GM18520 (cell line): ENCODE measurements around the gene STRAP.
A peak's percentile ranks its signal among the peaks of the same experiment; 100 is the strongest.

Experiments used
- ATAC-seq: cut with Tn5 transposase; IDR thresholded peaks from one replicate; pipeline ENCODE4 v1.9.1; 2021; ENCODE audit not compliant: unreplicated experiment

The STRAP gene, protein sequence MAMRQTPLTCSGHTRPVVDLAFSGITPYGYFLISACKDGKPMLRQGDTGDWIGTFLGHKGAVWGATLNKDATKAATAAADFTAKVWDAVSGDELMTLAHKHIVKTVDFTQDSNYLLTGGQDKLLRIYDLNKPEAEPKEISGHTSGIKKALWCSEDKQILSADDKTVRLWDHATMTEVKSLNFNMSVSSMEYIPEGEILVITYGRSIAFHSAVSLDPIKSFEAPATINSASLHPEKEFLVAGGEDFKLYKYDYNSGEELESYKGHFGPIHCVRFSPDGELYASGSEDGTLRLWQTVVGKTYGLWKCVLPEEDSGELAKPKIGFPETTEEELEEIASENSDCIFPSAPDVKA

GRCh38 chr12:15882118-15882971, at the start of gene STRAP:
TSS of gene STRAP (plus strand) at chr12:15882387. CDS start at chr12:15882708, 321 bp downstream.
- ATAC-seq, result peak; percentile 96

DNA sequence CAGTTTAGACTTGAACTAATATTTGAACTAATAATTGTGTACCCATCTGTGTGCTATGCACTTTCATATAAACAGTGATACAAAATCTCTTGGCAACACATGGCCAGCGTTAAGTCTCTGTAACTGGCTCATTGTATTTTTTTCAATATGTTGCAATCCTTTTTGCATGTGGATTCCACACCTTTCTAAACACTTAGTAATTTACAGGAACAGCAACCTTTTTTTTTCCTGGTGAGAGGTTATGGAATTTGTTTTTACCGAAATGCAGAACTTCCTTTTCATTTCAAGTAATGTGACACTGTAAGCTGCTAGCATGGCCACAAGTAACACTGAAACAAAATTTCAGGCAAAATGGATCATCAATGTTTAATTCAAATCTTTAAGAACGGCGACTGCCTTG, 47.6 kb upstream of the STRAP start:
- no peak for ATAC-seq

DNA sequence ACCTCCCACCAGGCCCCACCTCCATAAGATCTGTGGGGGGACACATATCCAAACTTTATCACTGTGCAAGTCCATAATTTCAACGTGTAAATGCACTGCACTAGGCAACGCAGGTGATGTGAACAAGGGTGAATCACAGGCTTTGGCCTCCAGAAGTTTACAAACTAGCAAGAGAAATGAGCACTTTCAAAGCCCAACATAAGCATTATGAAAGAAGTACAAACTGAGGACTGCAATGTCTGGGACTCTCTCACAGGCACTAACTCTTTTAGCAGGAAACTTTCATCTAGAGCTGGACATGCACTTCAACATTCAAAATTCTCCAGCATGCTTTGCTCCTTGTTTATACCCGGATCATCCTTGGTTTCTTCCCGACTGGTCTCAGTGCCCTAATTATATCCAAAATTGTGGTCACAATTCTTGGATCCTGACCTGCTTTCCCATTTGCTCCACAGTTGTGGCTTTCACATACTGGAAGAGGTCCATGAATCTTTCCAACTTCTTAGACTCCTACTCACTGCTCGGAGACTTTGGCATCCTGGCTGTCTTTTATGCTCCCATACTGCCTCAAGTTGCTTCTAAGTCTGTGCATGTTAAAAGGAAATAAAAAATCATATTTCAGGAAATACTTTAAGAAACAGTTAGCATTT, 44.9 kb upstream of the STRAP start:
- no peak for ATAC-seq

DNA sequence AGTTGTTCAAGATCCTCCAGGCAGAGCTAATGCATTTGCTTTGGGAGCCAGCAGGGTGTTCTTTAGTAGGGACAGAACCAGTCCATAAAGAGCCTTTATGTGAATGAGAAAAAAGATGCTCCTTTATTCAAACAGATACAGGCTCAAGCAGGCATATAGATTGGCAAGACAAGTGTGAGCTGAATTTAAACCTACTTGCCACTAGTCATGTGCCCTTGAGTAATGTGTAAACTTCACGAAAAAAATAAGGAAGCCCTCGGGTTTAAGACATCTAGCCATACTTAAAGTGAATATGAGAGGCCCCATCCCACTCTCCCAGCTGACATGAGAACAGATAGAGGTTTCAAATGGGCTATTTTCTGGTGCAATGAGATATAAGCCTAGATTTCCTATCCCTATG, 43.1 kb upstream of the STRAP start:
- ATAC-seq, result no peak

DNA sequence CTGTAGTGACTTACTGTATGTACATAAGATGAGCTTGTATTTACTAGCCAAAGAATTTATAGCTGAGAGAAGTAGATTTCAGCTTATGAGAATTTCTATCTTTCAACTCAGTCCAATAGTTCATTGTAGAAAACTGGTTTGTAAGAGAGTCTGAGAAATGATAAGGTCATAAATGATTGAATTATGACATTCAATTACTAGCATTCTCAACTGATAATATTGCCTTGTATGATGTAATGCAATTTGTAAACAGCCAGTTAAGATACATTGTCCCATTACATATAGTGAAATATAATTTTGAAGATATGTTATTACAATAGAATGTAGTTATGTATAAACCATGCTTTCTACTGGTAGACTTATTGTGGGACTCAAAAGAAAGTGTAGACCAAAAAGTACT, 42.5 kb upstream of the STRAP start:
- ATAC-seq, result no peak

DNA sequence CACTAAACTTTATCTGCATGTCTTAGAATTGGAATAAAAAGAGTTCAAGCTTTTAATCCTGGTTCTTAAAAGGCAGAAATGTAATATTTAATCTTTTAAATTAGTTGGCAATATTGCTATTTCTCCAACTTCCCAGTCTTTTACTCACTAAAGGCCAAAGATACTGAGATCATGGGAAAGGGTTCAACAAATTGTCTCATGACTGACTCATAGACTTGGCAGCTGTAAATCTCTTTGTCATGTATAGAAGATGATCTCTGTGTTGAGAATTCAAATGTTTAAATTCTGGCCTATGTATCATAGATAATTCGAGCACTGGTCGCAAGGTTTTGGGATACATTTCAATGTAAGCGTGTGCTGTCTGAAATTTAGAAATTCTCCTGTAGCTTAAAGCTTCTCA, 40.1 kb upstream of the STRAP start:
- no peak for ATAC-seq

DNA sequence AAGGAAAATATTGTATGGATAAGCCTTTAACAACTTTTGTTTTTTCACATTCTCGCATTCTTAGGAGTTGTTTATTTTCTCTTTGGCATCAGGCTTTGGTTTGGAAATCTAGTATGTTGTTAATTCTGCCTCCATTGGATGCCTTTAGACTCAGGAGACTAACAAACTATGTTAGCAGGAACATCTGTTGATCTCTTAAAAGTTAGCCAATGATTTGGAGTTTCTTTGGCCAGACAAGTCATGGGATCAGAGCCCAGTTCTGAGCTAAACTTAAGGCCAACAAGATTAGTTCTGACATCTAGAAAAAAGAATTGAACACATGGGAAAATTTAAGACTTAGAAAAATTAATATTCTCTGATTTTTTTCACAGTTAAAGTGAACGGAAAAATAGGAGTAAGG, 35.3 kb upstream of the STRAP start:
- ATAC-seq, result no peak

DNA sequence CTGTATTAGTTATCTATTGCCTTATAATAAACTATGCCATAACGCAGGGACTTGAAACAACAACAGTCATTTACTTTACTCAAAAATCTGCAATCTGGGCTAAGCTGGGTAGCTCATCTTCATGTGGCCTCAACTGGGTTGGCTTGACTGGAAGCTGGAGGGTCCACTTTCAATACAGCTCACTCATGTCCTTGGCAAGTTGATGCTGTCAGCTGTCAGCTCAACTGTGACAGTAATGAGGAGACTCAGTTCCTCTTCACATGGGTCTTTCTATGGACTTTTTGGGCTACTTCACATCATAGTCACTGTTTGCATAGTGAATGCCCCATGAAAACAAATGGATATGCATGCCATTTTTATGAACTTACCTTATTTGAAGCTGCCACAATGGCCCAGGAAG, 33.6 kb upstream of the STRAP start:
- ATAC-seq, result no peak

DNA sequence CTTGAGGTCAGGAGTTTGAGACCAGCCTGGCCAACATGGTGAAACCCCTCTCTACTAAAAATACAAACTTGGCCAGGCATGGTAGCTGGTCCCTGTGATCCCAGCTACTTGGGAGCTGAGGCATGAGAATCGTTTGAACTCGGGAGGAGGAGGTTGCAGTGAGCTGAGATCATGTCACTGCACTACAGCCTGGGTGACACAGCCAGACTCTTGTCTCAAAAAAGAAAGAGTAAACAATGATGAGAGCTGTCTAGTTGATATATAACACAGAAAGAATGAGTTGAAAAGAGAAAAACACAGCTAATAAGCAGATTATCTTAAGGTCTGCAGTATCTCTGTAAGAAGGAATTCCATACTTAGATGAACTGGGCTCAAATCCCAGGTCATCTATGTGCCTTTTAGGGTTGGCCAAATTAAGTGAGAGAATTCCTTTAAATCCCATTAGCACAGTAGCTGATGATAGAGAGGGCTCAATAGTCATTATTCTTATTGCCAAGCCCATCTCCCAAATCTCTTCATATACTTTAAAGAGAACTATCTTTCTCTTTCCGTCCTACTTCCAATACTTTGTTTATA, 31.1 kb upstream of the STRAP start:
- no peak for ATAC-seq

GRCh38 chr12:15851919-15852318, 30.3 kb upstream of the STRAP start:
- no peak for ATAC-seq

GRCh38 chr12:15852383-15852782, 29.8 kb upstream of the STRAP start:
- ATAC-seq, result no peak

DNA sequence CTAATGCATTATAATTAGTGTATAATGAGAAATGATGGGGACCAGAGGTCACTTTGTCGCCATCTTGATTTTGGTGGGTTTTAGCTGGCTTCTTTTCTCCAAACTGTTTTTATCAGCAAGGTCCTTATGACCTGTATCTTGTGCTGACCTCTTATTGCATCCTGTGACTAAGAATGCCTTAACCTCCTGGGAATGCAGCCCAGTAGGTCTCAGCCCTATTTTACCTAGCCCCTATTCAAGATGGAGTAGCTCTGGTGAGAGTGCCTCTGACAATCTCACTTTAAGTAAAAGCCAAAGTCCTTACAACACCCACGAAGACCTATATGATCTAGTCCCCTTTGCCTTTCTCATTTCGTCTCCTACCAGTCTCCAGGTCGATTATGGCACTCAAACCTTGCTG, 28.3 kb upstream of the STRAP start:
- no peak for ATAC-seq

DNA sequence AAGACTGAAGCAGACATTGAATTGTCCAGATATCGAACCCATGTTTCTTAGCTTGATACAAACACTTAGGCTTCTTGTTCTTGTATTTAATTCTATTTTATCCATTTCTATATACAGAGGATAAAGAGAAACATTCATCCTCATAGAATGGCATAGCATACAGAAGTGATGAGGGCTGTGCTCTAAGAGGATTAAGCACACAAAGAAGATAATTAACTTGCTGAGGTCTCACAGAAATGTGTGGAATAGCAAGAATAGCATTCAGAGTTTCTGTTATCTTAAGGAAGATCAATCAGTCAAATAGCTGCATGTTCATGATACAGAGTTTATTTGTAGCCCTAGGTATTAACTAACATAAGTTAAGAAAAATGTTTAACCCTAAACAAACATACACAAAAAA, 27.3 kb upstream of the STRAP start:
- no peak for ATAC-seq

DNA sequence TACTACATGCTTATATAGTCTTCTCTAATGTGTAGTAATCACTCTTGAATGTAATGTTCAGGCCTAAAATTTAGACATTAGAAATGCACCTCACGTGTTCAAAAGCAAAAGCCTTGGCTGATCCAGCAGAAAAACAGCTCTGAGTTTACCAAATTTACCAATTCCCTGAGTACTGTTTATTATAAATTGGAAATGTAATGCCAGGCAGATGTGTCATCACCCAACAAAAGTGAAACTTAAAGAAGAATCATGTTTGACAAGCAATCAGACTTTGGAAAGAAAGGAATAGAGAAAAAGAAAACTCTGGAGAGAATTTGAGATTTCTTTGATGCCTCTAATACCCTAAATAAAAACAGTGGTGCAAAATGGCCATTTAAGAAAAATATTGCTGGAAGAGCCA, 26.5 kb upstream of the STRAP start:
- no peak for ATAC-seq

DNA sequence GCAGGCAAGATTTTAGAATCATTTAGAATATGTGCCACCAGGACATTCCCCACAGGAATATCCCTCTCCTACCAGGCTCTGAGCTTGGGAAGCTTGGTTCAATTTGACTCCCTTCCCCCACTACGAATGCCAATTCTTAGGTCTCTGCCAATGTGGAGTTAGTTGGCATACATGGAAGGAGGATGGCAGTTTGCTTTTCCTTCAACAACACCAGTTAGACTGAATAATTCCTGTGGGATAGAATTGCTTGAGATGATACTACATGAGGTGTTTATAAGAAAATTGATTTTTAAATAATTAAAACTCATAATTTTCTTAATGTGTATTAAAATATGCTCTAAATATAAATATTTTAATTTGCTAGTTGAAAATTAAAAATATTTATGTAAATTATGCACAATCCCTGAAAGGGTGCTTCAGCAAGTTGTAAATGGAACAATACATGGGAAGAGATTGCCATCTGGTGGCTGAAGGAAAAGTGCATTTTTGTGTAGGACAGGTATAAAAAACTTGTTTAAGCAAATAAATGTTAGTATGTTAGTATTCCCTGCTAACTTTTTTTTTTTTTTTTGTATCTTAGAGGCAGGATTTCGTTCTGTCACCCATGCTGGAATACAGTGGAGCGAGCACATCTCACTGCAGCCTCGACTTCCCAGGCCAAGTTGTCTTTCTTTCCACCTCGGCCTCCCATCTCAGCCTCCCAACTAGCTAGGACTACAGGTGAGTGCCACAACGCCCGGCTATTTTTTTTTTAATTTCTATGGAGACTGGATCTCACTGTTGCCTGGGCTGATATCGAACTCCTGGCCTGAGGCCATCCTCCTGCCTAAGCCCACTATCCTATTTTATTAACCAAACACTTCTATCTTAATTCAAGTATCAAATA, 25.8 kb upstream of the STRAP start:
- no peak for ATAC-seq

- ATAC-seq, result no peak
Measured at GRCh38 chr12:15858353-15858752, 23.8 kb upstream of the STRAP start.

GRCh38 chr12:15859116-15859515, 23.1 kb upstream of the STRAP start:
- ATAC-seq, result no peak

DNA sequence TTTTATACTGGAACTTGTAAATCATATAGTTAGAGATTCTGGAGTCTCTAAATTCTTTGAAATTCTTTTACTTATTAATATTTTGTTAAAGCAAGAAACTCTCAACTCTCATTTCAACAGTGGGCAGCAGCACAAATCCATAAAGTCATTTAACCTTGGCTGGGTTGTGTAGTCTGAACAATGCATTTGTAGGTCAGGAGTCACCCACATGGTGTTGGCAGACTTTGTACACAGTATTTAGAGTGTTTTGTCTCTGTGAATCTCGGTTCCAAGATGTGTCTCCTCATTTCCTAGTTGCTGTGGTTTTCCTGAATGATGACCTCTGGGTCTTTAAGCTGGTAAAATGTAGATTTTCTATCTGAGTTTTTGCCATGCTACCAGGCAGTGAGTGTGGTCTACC, 20.8 kb upstream of the STRAP start:
- ATAC-seq, result no peak

DNA sequence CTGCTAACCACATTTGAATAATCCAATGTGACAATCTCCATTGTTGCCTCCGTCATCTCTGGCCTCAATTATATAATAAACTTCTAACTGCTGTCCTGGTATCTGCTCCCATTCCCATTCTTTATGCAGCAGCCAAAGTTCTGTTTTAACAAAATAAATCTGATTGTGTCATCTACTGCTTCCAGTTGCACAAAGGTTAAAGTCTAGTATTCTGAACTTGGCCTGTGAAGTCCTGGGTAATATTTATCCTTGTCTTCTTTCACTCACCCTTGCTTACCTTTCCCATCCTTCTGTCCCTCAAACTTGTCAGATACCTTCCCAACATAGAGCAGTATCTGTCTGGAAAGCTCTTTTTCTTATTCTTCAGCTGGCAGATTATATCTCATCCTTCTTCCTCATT, 19.3 kb upstream of the STRAP start:
- no peak for ATAC-seq

GRCh38 chr12:15863372-15863771, 18.8 kb upstream of the STRAP start:
- no peak for ATAC-seq

GRCh38 chr12:15863984-15864383, 18.2 kb upstream of the STRAP start:
- ATAC-seq, result peak; percentile 72
